NCI-H2081 (cell line): Measurements from ENCODE around the gene ADARB2.

Source experiments
- DNase-seq, 2 experiments: peaks; one replicate each; lab custom pipeline; 2025; lab: John Stamatoyannopoulos, UW

ADARB2 gene

DNA sequence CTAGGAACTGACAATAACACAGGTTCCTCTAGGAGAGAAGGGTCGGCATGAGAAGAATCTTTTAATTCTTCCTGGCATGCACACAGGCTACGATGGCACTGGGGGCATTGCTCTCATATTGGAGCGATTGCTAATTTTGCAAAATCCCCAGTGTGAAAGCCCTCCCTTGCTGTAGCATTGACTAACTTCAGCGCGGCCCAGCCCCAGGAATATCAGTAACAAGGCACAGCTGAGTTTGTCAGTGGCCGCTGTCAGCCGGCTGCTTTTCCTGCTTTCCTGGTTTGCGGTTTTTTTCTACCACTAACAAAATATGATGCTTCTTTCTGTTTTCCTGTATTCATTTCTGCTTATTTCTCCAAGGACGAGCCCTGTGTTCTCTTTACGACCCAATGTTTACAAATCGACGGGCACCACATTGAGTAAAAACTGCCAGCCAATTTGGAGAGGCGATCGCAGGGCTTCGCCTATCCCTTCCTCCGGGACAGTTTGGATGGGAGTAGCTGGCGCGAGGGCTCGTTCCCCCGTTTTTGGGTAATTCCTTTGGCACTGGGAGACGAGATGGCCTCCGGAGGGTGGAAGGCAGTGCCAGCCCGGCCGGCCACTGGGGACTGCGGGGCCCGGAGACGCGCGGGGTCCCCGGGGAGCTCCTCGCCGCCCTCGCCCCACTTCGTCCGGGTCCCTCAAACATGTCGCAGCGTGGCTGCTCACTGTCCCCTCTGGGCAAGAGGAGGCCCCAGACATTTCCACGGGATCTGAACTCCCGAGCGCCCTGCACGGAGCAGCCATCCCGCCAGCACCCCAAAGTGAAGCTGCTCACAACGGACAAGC, 967 bp downstream of the ADARB2 start:
- no peak for DNase-seq

- DNase-seq: peak in 1 of 2 experiments; percentile 29
Measured at GRCh38 chr10:1735562-1735961, 1.8 kb downstream of the ADARB2 start.

GRCh38 chr10:1734288-1734687, 3.0 kb downstream of the ADARB2 start:
- no peak for DNase-seq

DNA sequence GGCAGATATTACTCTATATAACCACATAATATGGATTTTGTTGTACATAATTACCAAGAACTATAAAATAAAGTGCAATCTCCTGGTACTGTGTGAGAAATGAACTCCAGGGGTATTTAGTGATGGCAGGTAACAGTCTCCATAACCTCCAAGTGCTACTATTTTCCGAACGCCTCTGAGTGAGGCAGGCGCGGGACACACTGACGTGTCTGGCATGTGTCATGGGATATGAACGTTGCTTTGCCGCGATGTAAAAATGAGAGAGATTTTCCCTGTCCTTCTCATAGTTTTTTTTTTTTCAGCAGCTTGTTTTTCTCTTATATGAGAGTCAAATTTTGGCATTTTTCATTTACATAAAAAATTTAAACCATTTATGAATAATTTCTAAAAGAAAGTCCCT, 3.6 kb downstream of the ADARB2 start:
- peak in 1 of 2 experiments; percentile 54 for DNase-seq

DNA sequence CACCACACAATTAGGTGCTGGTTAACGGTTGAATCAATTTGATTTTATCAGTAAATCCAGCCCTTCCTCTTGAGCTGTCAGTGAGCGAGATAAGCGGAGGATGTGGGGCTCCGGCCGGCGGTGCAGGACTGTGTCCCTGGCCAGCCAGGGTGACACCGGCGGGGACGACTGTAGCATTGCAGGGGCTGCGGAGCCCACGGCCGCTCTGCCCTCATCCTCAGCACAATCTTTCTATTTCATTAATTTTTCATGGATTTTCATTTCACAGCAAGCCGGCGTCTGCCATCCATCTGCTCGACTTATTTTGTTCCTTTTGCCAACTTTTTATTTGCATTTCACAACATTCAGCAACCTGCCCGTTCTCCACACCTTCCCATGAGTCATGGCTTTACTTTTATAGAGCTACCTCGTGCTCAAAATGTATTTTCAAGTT, 4.7 kb downstream of the ADARB2 start:
- peak in 1 of 2 experiments; percentile 39 for DNase-seq

DNA sequence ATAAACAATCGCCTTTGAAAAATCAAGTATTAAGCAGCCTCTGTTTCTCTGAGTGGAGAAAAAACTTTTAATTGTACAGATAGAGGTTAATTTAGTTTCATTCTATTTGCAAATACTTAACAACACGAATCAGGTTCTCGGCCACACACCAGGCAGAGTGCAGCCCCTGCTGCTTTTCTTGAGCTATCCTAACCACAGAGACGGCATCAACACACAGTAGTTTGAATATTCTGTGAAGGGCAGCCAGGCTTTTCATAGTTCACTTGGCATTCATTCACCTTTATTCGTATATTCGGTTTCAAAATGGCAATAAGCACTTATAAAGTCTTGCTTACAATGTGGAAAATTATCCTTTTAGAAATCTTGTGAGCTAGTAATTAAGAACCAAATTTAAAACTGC, 5.7 kb downstream of the ADARB2 start:
- DNase-seq: peak in 1 of 2 experiments; percentile 53

- no peak for DNase-seq
Measured at GRCh38 chr10:1729751-1730150, 7.6 kb downstream of the ADARB2 start.

DNA sequence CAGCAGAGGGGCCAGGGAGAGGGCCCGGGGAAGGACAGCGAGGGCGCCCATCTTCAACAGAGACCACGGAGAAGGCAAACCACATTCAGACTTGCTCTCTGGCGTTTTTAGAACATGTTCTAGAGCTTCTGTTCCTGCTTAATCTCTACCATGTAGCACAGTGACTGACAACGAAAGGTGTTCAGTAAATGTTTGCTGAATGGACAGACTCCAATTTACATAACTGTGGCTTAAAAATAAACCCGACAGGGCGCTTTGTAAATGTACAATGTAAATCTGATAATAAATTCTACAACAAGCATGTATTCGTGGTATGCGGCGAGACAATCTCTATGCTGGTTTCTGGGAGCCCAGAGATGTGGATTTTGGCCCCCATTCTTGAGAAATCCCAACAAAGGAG, 10.5 kb downstream of the ADARB2 start:
- peak in 1 of 2 experiments; percentile 29 for DNase-seq

- no peak for DNase-seq
Measured at GRCh38 chr10:1724921-1725488, 12.3 kb downstream of the ADARB2 start.

DNA sequence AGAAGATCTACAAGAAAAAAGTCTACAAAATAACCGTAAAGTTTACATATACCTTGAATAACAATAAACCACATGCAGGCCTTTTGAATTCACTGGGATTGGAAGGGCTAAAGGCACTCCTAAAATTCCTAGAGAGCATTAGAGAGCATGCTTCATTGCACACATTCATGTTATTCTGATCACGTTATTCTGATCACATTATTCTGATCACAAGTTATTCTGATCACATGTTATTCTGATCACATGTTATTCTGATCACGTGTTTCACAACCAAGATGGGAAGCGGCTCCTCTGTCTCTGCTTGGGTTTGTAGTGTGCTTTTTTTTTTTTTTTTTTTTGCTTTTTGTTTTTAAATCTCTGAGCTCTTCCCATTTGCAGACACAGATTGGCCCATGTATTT, 20.5 kb downstream of the ADARB2 start:
- DNase-seq: no peak

DNA sequence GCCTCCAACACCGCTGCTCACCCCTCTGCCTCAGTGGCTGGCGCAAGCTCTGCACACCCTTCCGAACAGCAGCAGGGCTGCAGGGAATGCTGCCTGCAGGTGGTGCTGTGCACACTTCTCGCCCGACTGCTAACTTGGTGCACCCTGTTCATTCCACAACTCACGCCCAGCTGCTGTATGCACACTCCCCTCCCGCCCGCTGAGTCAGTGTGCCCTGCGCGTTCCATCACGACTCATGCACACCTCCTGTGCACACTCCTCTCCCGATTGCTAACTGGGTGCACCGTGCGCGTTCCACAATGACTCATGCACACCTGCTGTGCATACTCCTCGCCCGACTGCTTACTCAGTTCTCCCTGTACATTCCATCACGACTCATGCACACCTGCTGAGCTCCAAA, 21.5 kb downstream of the ADARB2 start:
- DNase-seq: no peak

DNA sequence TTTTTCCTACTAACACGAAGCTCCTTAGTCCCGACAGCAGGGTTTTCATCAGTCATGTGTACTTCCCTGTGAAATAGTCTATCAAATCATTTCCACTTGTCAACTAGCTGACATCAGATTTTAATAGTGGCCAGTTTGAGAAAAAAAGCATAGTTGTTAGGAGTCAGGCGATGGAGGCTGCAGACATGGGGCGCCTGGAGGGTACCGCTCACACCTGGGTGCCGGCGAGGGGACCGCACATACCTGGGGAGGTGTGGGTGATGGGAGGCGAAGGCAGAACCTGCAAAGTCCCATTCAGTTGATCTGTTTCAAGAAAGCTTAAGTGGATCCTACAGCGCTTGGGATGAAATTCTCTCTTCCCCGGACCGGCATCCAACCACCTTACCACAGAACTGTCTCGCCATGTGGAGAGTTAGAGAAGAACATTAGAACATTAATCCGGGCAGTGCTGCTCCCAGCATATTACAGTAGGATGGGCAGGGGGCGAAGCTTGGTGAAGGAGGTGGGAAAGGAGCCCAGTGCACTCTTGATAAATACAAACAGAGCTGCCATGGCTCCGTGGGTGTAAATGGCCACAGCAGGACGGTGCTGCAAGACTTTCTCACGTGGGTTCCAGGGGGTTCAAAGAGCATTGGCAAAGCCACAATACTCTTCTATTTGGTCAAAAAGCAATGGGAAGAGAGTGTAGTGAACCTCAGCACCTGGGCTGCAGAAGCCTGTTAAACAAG, 24.2 kb downstream of the ADARB2 start:
- no peak for DNase-seq

DNA sequence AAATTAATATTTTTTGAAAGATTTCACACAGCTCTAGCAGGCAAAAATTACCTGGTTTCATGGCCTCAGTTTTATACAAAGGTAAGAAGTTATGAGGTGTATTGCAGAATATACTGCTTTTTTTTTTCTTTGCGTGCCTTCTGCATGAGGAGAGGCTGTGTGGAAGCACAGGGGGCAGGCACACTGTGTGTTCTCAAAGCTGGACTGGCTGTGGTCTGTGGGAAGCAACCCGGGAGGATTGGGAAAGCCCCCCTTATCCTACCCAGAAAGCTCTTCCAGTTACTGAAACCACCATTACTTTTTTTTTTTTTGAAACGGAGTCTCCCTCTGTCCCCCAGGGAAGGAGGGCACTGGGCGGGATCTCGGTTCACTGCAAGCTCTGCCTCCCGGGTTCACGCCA, 25.0 kb downstream of the ADARB2 start:
- no peak for DNase-seq

DNA sequence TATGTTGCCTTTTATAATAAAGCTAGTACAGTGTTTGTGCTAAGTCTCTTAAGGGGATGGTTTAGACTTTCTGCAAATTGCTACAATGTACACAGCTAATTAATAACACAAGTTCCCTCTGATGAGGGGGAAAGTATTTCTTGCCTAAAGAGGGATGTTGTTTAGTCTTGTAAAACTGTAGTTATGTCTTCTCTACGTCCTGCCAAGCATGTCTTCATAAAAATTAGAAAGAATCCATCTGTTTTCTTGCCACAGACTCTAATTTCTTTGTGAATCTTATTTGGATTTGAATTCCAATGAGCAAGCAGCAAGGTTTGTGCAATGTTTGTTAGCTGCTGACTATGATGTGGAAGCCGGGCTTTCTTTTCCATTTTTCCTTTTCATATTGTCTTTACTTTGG, 28.2 kb downstream of the ADARB2 start:
- no peak for DNase-seq

GRCh38 chr10:1708746-1709145, 28.6 kb downstream of the ADARB2 start:
- no peak for DNase-seq

GRCh38 chr10:1706711-1707110, 30.6 kb downstream of the ADARB2 start:
- DNase-seq: no peak

DNA sequence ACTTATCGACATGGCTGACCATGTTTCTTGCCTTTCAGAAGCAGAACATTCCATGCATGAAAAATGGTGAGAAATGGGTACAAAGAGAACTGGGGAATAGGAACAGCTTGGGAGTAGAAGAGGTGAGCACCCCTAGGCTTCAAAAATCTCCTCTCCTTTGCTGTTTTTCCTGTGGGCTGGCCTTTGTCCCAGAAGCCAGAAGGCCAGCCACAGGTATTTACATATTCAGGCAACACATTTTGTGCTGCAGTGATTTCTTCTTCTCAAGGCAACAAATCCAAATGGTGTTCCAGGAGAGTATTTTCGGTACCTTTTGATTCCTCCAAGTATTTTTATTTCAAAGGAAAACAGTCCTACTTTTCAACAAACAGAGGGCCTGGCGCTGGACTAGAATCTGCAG, 31.1 kb downstream of the ADARB2 start:
- no peak for DNase-seq

GRCh38 chr10:1698185-1698584, 39.1 kb downstream of the ADARB2 start:
- no peak for DNase-seq

- no peak for DNase-seq
Measured at GRCh38 chr10:1696106-1696505, 41.2 kb downstream of the ADARB2 start.

DNA sequence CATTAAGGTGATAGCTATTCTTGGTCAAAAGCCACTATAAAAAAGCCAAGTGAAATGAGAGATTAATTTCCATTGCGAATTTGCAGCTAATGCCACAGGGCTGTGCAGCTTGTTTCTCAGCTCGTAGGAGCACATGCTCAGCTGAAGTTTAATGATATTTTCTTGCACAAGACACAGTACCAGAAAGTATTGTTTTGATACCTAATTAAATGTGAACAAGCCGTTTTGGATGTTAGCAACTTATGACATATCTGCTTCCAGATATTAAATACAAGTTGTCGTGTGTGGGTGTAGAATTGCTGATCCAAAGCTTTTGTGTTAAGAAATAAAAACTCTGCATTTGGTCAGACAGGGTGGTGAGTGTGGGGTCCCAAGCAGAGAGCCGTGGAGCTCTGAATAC, 47.2 kb downstream of the ADARB2 start:
- DNase-seq: no peak

DNA sequence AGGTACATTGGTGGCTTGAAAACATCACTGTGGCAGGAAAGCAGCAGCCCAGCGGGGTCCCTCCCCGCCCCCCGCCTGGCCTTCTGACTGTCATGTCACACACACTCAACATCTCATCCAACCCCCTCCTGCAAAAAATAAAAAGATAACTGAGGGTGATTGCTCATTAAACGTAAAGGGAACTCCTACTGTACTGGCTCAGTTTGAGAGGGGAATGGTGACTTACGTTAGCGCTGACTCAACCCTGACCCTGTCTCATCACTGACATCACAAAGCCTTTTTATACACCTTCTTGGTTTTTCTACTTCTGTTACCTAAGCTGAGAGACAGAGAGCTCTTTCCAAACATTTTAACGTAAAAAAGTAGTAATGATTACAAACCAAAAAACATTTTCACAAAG, 48.8 kb downstream of the ADARB2 start:
- no peak for DNase-seq

DNA sequence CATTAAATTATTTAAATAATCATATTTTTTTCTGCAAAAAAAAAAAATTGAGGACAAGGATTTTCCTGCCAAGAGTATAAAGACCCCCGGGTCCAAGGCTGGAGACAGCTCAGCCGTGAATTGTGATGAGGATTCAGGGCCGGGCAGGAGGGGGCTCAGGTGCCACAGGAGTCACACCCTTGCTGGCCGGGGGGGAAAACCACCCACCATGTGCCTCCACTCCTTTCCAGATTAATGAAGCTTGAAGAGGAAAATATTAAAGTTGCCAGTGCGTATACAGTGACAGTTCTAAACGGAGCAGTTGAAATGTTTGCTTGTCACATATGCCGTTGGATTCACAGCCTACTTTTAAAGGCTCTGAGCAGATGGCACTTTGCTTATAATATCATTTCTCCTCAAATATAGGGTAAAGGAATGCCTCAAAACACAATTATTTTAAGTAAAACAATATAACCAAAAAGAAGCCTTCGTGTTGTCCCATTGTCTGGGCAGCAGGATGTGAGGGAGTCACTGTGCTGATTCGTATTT, 49.6 kb downstream of the ADARB2 start:
- no peak for DNase-seq

DNA sequence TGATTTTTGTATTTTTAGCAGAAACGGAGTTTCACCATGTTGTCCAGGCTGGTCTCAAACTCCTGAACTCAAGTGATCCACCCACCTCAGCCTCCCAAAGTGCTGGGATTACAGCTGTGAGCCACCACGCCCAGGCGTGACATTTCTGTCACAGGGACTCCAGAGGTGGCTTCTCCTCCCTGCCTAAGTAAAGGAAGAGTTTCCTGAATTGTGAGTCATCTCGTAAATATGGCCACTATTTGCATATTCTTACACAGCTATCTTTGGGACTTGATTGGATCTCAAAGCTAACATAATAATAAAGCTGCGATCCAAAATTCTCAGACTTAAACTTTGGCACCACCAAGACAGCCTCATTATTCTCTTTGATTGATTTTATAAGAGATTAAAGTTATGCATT, 50.1 kb downstream of the ADARB2 start:
- no peak for DNase-seq
